NB4 (cell line): ENCODE data around the gene PPIL4.

Source experiments
- POLR2A ChIP-seq: IDR thresholded peaks from 2 replicates; pipeline ENCODE4 v1.6.1; 2011; ENCODE audit warnings: mild to moderate bottlenecking; ENCODE audit not compliant: insufficient read length; ENCODE audit errors: extremely low read depth
- TF ChIP-seq, protein P1 (sequence below): IDR thresholded peaks from one replicate; pipeline ENCODE4 v1.5.1; 2012; ENCODE audit warnings: low read depth, low read length
- TF ChIP-seq, protein P2 (sequence below): IDR thresholded peaks from 2 replicates; pipeline ENCODE4 v1.6.1; 2011; ENCODE audit warnings: low read depth, low read length

DNA sequence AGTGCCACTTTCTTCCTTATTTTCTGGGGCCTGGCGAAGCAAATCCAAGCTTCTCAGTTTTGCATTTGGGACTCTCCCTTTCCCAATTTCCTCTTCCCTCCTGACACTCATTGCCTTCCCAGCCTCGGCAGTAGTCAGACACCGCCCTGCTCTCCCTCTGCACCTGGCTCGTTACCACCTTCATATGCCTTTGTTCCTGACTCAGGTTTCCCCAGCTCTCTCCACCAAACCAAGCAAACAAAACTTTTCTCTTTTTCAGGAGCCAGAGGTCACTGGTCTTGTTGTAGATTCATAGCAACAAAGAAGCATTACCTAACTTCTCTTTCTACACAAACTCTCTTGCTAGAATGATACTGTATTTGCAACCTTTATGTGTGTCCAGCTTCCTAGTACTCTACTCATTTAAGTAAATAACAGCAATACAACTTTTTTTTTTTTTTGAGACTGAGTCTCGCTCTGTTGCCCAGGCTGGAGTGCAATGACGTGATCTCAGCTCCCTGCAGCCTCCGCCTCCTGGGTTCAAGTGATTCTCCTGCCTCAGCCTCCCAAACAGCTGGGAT lies 52.0 kb downstream of the PPIL4 start:
- TF ChIP-seq, protein P1, sequence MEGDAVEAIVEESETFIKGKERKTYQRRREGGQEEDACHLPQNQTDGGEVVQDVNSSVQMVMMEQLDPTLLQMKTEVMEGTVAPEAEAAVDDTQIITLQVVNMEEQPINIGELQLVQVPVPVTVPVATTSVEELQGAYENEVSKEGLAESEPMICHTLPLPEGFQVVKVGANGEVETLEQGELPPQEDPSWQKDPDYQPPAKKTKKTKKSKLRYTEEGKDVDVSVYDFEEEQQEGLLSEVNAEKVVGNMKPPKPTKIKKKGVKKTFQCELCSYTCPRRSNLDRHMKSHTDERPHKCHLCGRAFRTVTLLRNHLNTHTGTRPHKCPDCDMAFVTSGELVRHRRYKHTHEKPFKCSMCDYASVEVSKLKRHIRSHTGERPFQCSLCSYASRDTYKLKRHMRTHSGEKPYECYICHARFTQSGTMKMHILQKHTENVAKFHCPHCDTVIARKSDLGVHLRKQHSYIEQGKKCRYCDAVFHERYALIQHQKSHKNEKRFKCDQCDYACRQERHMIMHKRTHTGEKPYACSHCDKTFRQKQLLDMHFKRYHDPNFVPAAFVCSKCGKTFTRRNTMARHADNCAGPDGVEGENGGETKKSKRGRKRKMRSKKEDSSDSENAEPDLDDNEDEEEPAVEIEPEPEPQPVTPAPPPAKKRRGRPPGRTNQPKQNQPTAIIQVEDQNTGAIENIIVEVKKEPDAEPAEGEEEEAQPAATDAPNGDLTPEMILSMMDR: no peak
- TF ChIP-seq POLR2A: no peak
- TF ChIP-seq, protein P2, sequence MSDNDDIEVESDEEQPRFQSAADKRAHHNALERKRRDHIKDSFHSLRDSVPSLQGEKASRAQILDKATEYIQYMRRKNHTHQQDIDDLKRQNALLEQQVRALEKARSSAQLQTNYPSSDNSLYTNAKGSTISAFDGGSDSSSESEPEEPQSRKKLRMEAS: no peak
